Mesothelial cell of epicardium (in vitro differentiated cells): Measurements from ENCODE around the gene ASPSCR1. TPM values are rescaled to one million over a fixed set of nuclear protein-coding genes. Genes with fewer than 3 reads are reported as not detected.

ENCODE experiments used
- DNase-seq, 2 experiments: peaks; one replicate each; pipeline ENCODE4 v3.0.0; 2021; ENCODE audit warnings: low spot score in 2 of 2; ENCODE audit not compliant: unreplicated experiment in 2 of 2
- H3K27ac Mint-ChIP-seq: 2 replicates; pipeline ENCODE4 v1.8.0; 2021; ENCODE audit warnings: mixed read lengths
- H3K27me3 Mint-ChIP-seq: 2 replicates; pipeline ENCODE4 v1.8.0; 2021; ENCODE audit warnings: low read depth, mixed read lengths
- H3K36me3 Mint-ChIP-seq: 2 replicates; pipeline ENCODE4 v1.8.0; 2021; ENCODE audit warnings: mixed read lengths
- H3K4me1 Mint-ChIP-seq: 2 replicates; pipeline ENCODE4 v1.8.0; 2021; ENCODE audit warnings: mixed read lengths
- H3K4me3 Mint-ChIP-seq: 2 replicates; pipeline ENCODE4 v1.8.0; 2021; ENCODE audit warnings: mild to moderate bottlenecking, moderate library complexity, mixed read lengths
- H3K9me3 Mint-ChIP-seq: 2 replicates; pipeline ENCODE4 v1.8.0; 2021; ENCODE audit warnings: mixed read lengths
- CTCF ChIP-seq: fragments of 200-600 bp; sonication (generic); IDR thresholded peaks from one replicate; pipeline ENCODE4 v1.5.0; 2021; ENCODE audit warnings: antibody characterized with exemption; ENCODE audit not compliant: unreplicated experiment
- total RNA-seq: library from RNA; stranded (reverse); gene quantifications from 3 replicates; pipeline ENCODE4 v1.2.1, GENCODE V29; 2021

ASPSCR1 gene
- total RNA-seq, 1 donor from 2014 or later = 50.5 TPM

- no peak overlapping the region for H3K27ac Mint-ChIP-seq
- no peak overlapping the region for H3K4me3 Mint-ChIP-seq
- peak; percentile 56 to 77 for DNase-seq
- H3K4me1 Mint-ChIP-seq = peaks cover 23% of the 10 kb centered on the region
- no peak for TF ChIP-seq CTCF
- no peaks in the 10 kb centered on the region for H3K36me3 Mint-ChIP-seq
- H3K9me3 Mint-ChIP-seq = no peaks in the 10 kb centered on the region
- H3K27me3 Mint-ChIP-seq = no peaks in the 10 kb centered on the region
Measured at GRCh38 chr17:82003411-82004381, 26.3 kb downstream of the ASPSCR1 start.

- no peak for DNase-seq
- no peaks in the 10 kb centered on the region for H3K9me3 Mint-ChIP-seq
- no peak overlapping the region for H3K4me3 Mint-ChIP-seq
- H3K27ac Mint-ChIP-seq = no peak overlapping the region
- peaks cover 23% of the 10 kb centered on the region for H3K4me1 Mint-ChIP-seq
- no peak for TF ChIP-seq CTCF
- no peaks in the 10 kb centered on the region for H3K27me3 Mint-ChIP-seq
- no peaks in the 10 kb centered on the region for H3K36me3 Mint-ChIP-seq
Measured at GRCh38 chr17:82004517-82005455, 27.4 kb downstream of the ASPSCR1 start.

DNA sequence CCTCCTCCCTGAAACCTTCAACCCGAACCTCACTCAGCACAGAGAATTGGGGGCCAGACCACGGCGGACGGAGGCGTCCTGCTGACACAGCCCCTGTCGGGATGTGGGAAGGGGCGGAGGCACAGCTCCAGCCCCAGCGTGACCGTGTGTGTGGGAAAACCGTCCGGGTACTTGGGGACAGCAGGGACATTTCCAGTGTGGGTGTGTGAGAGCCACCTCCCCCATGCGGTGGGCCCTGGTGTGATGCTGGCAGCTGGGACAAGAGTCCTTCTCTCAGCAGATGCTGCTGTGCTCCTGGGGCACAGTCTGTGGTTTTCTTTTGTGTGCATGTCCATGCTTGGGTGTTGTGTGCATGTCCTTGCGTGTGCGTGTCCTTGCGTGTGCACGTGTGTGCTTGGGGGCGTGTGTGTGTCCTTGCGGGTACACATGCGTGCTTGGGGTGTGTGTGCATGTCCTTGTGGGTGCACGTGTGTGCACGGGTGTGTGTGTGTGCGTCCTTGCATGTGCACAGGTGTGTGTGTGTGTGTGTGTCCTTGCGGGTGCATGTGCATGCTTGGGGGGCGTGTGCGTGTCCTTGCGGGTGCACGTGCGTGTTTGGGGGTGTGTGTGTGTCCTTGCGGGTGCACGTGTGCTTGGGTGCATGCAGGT, 28.4 kb downstream of the ASPSCR1 start:
- Mint-ChIP-seq H3K9me3 (no peaks in the 10 kb centered on the region), H3K27ac (no peak overlapping the region), H3K27me3 (no peaks in the 10 kb centered on the region), H3K4me1 (peaks cover 20% of the 10 kb centered on the region), H3K4me3 (no peak overlapping the region), H3K36me3 (no peaks in the 10 kb centered on the region)
- no peak for TF ChIP-seq CTCF
- no peak for DNase-seq

DNA sequence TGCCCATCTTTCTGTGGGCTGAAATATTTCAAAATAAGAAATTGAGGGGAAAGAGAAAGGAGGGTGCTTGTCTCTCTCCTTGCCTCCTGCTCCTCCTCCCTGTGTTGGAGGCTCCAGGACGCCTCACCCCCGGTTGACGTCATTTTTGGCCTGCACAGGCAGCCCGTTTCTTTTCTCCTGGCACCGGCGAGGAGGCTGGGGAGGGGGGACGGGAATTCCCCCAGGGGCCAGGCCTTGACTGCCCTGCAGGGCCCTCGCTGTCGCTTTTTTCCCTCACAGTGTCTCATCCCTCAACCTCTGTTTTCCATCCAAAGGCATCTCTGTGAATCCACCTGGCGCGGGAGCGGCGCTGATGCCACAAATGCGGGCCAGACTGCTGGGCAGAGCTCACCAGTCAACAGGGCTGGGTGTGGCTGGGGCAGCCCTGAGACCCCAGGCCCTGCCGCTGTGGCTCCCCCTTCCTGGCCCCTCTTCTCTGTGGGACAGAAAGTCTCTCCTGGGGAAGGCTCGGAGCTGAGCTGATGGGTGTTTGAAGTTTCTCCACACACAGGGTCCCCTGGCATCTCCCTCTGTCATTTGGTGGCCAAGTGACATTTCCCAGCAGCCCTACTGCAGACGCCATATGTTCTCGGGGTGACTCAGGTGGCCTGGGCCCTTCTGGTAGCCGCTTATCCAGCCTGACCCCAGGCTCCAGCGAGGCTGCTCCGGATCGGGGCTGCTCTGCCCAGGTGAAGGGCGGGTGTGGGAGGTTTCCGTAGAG, 29.2 kb downstream of the ASPSCR1 start:
- H3K9me3 Mint-ChIP-seq = no peaks in the 10 kb centered on the region
- no peak overlapping the region for H3K27ac Mint-ChIP-seq
- no peak overlapping the region for H3K4me3 Mint-ChIP-seq
- DNase-seq = no peak
- peaks cover 20% of the 10 kb centered on the region for H3K4me1 Mint-ChIP-seq
- no peaks in the 10 kb centered on the region for H3K27me3 Mint-ChIP-seq
- H3K36me3 Mint-ChIP-seq = no peaks in the 10 kb centered on the region
- TF ChIP-seq CTCF = no peak

DNA sequence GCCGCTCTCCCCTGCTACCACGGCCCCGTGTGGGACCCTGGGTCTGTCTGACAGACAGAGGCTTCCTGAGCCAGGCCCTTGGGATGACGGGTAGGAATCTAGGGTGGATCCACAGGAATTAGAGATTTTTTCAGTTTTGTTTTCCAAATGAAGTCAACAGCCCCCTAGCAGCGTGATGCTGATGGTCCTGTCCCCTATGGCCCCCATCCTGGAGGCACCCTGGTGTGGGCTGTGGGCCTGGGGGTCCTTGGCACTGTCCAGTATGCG, 29.7 kb downstream of the ASPSCR1 start:
- no peak overlapping the region for H3K4me3 Mint-ChIP-seq
- no peaks in the 10 kb centered on the region for H3K9me3 Mint-ChIP-seq
- TF ChIP-seq CTCF = no peak
- no peak overlapping the region for H3K27ac Mint-ChIP-seq
- no peaks in the 10 kb centered on the region for H3K36me3 Mint-ChIP-seq
- H3K27me3 Mint-ChIP-seq = no peaks in the 10 kb centered on the region
- DNase-seq = no peak
- H3K4me1 Mint-ChIP-seq = peaks cover 20% of the 10 kb centered on the region
